ENCODE data around the gene NAIF1. TPM values are rescaled to one million over a fixed set of nuclear protein-coding genes. Genes with fewer than 3 reads are reported as not detected.
A peak's percentile ranks its signal among the peaks of the same experiment; 100 is the strongest.
"Not testable (repeated sequence)": the region's sequence is repeated elsewhere in the genome, so short reads cannot be mapped to it uniquely, and the experiment has no call there.

The NAIF1 gene
- total RNA-seq, 1 donor from 2014 or later, result 14.2 TPM

GRCh38 chr9:128025736-128026135 lies 41.4 kb downstream of the NAIF1 start:
- H3K27me3 ChIP-seq (ENCODE audit: control insufficient read depth, insufficient read depth, low read length), result no peaks in the 10 kb centered on the region
- no peak overlapping the region for H3K4me3 ChIP-seq (ENCODE audit: low read depth, low read length)
- DNase-seq (ENCODE audit: low read depth), result no peak
- H3K36me3 ChIP-seq (ENCODE audit: control insufficient read depth, insufficient read depth, low read length), result no peaks in the 10 kb centered on the region
- no peak for TF ChIP-seq CTCF (IDR thresholded peaks at IDR 0.05; ENCODE audit: insufficient read depth, low read length, poor library complexity, severe bottlenecking)

- no peaks in the 10 kb centered on the region for H3K27me3 ChIP-seq (ENCODE audit: control insufficient read depth, insufficient read depth, low read length)
Measured at GRCh38 chr9:128024761-128025308, 42.3 kb downstream of the NAIF1 start.

GRCh38 chr9:128023671-128024070 lies 43.4 kb downstream of the NAIF1 start:
- H3K27me3 ChIP-seq (ENCODE audit: control insufficient read depth, insufficient read depth, low read length); DNase-seq (ENCODE audit: low read depth); H3K36me3 ChIP-seq (ENCODE audit: control insufficient read depth, insufficient read depth, low read length); H3K4me3 ChIP-seq (ENCODE audit: low read depth, low read length): not testable (repeated sequence)

More at GRCh38 chr9:128024761-128025308, 42.3 kb downstream of the NAIF1 start:
- TF ChIP-seq CTCF (IDR thresholded peaks at IDR 0.05; ENCODE audit: insufficient read depth, low read length, poor library complexity, severe bottlenecking), result no peak
- no peak for DNase-seq (ENCODE audit: low read depth)
- Histone ChIP-seq H3K4me3 (ENCODE audit: low read depth, low read length) (no peak overlapping the region), H3K36me3 (ENCODE audit: control insufficient read depth, insufficient read depth, low read length) (no peaks in the 10 kb centered on the region)

DNA sequence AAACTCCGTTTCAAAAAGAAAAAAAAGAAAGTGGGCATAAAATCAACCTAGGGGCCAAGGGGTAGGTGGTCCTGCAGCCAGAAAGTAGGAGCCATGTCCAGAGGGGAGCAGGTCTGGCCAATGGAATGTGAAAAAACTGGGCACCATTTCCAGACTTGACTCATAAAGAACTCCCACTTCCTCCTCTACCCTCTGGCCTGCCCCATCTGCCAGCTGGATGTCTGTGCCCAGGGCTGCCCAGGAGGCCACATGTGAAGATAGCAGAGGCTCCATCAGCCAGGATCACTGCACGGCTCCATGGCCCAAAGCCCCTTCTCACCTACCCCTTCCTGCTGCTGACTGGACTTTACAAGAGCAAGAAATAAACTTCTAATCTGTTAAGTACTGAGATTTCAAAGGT lies 44.2 kb downstream of the NAIF1 start:
- DNase-seq (ENCODE audit: low read depth), result no peak
- H3K36me3 ChIP-seq (ENCODE audit: control insufficient read depth, insufficient read depth, low read length), result no peaks in the 10 kb centered on the region
- H3K27me3 ChIP-seq (ENCODE audit: control insufficient read depth, insufficient read depth, low read length), result no peaks in the 10 kb centered on the region
- TF ChIP-seq CTCF (IDR thresholded peaks at IDR 0.05; ENCODE audit: insufficient read depth, low read length, poor library complexity, severe bottlenecking), result no peak
- no peak overlapping the region for H3K4me3 ChIP-seq (ENCODE audit: low read depth, low read length)

GRCh38 chr9:128021098-128021497 lies 46.0 kb downstream of the NAIF1 start:
- no peak for TF ChIP-seq CTCF (IDR thresholded peaks at IDR 0.05; ENCODE audit: insufficient read depth, low read length, poor library complexity, severe bottlenecking)
- DNase-seq (ENCODE audit: low read depth), result no peak
- Histone ChIP-seq H3K4me3 (ENCODE audit: low read depth, low read length) (no peak overlapping the region), H3K27me3 (ENCODE audit: control insufficient read depth, insufficient read depth, low read length) (no peaks in the 10 kb centered on the region), H3K36me3 (ENCODE audit: control insufficient read depth, insufficient read depth, low read length) (no peaks in the 10 kb centered on the region)

DNA sequence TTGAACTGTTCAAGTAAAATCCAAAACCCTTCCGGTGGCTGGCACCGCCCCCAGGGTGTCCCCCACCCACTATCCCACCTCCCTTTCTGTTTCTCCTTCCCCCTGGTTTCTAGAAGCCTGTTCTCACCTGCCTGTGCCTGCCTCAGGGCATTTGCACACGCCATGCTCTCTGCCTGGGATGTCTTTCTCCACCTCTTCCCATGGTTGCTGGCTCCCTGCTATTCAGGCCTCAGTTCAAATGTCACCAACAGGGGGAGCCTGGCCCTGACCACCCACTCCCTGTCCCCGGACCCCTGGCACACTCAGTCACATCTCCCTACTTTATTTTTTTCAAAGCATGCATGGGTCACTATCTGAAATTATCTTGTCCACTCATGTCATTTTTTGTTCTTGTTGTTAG lies 46.4 kb downstream of the NAIF1 start:
- no peaks in the 10 kb centered on the region for H3K27me3 ChIP-seq (ENCODE audit: control insufficient read depth, insufficient read depth, low read length)
- no peaks in the 10 kb centered on the region for H3K36me3 ChIP-seq (ENCODE audit: control insufficient read depth, insufficient read depth, low read length)
- peak; percentile 14 for TF ChIP-seq CTCF (IDR thresholded peaks at IDR 0.05; ENCODE audit: insufficient read depth, low read length, poor library complexity, severe bottlenecking)
- no peak overlapping the region for H3K4me3 ChIP-seq (ENCODE audit: low read depth, low read length)
- DNase-seq (ENCODE audit: low read depth), result no peak
